NOMO-1 treated with dmso at 0.1 percent for 144 hours (cell line): ENCODE results near the gene SDR9C7.
"Not testable (repeated sequence)": the region's sequence is repeated elsewhere in the genome, so short reads cannot be mapped to it uniquely, and the experiment has no call there.

ENCODE experiments used
- DNase-seq: peaks from one replicate; lab custom pipeline; 2025; ENCODE audit not compliant: unreplicated experiment; lab: John Stamatoyannopoulos, UW

SDR9C7 gene

GRCh38 chr12:56918139-56918538 lies 16.1 kb downstream of the SDR9C7 start:
- not testable (repeated sequence) for DNase-seq

GRCh38 chr12:56916996-56917333 lies 17.2 kb downstream of the SDR9C7 start:
- no peak for DNase-seq

GRCh38 chr12:56916296-56916995 lies 17.8 kb downstream of the SDR9C7 start:
- no peak for DNase-seq

DNA sequence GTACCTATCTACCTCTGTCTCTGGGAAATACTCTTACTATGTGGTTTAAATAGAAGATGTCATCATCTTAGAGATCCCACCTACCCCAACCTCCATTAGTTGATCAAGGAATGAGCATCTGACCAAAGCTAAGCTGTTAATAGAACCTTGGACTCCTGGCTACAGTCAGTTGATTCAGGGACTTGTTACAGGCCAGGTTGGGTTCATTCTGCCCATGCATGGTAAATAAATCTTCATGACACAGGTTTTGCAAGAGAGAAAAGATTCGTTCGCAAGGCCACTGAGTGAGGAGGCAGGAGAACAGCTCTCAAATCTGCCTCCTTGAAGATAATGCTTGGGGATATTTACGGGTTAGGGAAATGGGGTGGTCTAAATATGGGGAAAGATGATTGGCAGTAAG lies 19.5 kb downstream of the SDR9C7 start:
- DNase-seq: no peak

- no peak for DNase-seq
These were observed 20.0 kb downstream of the SDR9C7 start for GRCh38 chr12:56914256-56914655.

DNA sequence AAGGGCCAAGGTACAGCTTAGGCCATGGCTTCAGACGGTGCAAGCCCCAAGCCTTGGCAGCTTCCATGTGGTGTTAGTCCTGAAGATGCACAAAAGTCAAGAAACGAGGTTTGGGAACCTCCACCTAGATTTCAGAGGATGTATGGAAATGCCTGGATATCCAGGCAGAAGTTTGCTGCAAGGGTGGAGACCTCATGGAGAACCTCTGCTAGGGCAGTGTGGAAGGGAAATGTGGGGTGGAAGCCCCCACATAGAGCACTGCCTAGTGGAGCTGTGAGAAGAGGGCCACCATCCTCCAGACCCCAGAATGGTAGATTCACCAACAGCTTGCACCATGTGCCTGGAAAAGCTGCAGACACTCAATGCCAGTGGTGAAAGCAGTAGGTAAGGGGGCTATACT lies 24.8 kb downstream of the SDR9C7 start:
- DNase-seq: not testable (repeated sequence)

GRCh38 chr12:56908136-56908535 lies 26.1 kb downstream of the SDR9C7 start:
- DNase-seq: no peak

GRCh38 chr12:56905852-56906251 lies 28.4 kb downstream of the SDR9C7 start:
- no peak for DNase-seq

- no peak for DNase-seq
These were observed 30.8 kb downstream of the SDR9C7 start for GRCh38 chr12:56903374-56903773.

GRCh38 chr12:56901313-56901712 lies 32.9 kb downstream of the SDR9C7 start:
- DNase-seq: not testable (repeated sequence)

DNA sequence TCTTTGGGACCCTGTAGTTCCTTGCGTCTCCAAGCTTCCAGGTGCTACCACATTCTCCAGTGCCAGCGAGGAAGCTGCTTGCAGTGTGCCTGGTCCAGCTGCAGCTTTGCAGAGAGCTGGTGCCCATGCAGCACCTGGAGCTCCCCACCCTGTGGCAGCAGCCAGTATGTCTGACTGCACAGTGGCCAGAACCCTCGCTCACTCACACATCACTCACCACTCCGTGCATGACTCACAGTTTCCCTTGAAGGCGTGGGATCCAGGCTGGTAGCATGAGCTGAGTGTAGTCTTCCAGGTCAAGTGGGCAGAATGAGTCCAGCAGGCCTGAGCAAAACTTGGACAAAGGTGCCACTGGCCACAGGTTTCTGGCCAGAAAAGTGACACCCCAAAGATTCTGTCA lies 33.6 kb downstream of the SDR9C7 start:
- DNase-seq: no peak

DNA sequence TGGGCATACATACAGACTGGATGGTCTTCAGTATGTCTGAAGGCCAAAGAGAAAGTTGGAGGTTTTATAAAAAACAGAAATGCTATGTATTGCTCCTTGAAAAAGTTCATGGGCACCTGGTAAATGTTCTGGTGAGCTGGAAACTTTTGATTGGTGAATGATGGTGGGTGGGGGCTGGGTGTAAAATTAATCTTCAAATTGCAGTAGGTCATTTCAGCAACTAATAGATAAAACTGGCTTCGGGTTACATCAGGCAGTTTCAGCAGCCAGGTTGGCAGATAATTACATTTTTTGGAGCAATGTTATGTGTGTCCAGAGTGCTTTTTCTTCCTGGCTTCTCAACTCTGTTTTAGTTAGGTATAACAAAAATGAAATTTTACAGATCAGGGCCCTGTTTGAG lies 35.3 kb downstream of the SDR9C7 start:
- DNase-seq: no peak

DNA sequence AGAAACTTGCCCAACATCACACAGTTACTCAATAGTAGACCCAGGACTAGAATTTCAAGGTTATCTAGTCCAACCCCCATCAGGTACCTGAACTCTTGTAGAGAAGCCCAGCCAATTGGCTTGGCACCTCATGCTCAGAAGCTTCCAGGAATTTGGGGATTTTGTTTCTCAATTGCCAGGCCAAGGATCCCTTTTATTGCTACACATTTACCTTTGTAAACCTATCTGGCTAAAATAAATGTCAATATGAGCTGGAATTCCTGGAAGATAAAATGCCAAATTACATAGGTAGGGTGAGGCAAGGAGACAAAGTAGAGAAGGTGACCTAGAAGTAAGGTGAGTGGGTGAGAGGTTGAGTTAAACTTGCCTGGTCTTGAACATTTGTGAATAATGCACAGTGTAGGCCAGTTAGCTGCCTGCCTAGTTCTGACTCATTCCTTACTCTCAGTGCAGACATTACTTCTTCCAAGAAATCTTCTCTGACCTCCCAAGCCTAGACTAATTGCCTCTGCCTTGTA lies 36.3 kb downstream of the SDR9C7 start:
- DNase-seq: no peak

- no peak for DNase-seq
These were observed 38.1 kb downstream of the SDR9C7 start for GRCh38 chr12:56896082-56896481.

DNA sequence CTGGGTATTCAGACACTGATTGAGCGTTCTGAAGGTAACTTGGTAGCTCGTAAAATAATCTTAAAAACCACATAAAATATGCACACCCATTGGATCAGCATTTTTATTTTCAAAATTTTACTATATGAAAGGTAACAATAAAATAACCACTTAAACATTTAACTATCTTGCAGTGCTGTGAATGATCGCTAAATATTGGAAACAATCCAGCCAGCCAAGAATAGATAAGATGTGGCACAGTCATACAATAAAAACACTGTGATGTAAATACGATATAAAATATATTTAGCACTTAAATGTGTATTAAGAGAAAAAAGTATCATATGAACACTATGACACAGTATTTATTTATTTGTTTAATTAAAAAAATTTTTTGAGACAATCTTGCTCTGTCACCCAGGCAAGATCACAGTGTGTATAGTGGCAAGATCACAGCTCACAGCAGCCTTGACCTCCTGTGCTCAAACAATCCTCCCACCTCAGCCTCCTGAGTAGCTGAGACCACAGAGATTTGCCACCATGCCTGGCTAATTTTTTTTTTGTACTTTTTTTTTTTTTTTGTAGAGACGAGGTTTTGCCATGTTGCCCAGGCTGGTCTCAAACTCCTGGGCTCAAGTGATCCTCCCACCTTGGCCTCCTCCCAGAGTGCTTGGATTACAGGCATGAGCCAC lies 39.4 kb downstream of the SDR9C7 start:
- DNase-seq: no peak

DNA sequence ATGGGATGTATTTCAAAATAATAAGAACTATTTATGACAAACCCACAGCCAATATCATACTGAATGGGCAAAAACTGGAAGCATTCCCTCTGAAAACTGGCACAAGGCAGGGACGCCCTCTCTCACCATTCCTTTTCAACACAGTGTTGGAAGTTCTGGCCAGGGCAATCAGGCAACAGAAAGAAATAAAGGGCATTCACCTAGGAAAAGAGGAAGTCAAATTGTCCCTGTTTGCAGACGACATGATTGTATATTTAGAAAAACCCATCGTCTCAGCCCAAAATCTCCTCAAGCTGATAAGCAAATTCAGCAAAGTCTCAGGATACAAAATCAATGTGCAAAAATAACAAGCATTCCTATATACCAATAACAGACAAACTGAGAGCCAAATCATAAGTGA lies 42.3 kb downstream of the SDR9C7 start:
- DNase-seq: not testable (repeated sequence)

GRCh38 chr12:56886319-56886718 lies 47.9 kb downstream of the SDR9C7 start:
- DNase-seq: no peak

DNA sequence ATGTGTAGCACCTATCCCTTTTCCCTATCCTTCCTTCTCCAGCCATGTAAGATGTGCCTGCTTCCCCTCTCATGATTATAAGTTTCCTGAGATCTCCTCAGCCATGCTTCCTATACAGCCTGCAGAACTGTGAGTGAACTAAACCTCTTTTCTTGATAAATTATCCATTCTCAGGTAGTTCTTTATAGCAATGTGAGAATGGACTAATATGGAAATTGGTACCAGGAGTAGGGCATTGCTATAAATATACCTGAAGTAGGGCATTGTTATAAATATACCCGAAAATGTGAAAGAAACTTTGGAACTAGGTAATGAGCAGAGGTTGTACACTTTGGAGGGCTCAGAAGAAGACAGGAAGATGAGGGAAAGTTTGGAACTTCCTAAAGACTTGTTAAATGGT lies 48.9 kb downstream of the SDR9C7 start:
- no peak for DNase-seq

DNA sequence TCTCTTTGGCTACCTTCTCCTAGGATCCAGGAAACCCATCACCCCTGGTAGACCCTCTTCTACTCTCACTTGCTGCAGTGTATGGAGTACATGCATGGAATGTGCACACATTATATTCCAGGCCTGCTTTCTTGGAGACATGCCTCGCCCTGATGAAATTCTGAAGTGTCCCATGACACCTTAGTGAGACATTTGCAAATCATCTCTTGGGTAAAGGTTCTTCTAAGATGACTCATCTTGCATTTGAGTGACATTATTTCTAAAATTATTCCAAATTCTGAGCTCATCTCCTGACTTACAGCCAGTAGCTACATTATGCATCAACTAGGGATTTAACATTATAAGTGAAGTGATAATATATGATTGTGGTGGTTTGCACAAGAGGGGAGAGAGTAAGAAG lies 49.8 kb downstream of the SDR9C7 start:
- no peak for DNase-seq

- not testable (repeated sequence) for DNase-seq
These were observed 51.8 kb downstream of the SDR9C7 start for GRCh38 chr12:56882407-56882806.

DNA sequence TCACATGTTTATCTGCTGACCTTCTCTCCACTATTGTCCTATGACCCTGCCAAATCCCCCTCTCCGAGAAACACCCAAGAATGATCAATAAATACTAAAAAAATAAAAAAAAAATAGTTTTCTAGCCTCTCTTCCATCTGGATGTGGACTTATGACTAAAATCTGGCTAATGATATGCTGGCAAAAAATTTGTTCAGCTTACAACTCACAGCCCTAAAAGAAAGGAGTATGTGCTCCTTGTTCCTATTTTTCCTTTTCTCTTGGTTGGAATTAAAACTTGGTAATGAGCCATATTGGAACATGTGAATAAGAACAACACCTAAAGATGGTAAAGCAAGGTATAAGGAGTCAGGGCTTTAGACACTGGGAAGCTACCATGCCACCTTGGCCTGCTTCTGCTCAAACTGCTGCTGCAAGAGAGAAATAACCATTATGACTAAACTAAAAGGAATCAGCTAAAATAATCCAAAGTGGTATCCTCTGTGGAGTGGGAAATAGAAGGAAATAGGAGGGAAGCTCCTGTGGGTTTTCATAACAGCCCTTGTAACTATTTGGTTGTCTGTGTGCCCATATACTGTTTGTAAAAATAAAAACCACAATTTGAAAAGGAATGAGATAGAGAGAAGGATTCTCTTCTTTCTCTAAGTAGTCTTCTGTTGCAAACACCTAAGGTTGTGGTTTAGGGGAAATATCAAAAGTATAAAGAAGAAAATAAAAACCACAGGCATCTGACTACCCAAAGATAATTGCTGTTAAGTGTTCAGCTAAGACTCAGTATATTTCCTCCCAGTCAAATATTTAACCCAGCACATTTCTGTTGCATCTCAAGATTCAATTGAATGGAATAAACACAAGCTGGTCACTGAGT lies 53.8 kb downstream of the SDR9C7 start:
- no peak for DNase-seq
